ENCODE results near the gene MECP2.

GRCh38 chrX:153989973-153990655, 107.4 kb downstream of the MECP2 start:
- TF ChIP-seq CTCF (CRISPR knock-in tag; IDR thresholded peaks at IDR 0.05) (no peak), ZNF496 (CRISPR knock-in tag; IDR thresholded peaks at IDR 0.05; ENCODE audit: insufficient replicate concordance) (no peak), EZH2 (conservative IDR thresholded peaks at IDR 0.05; ENCODE audit: low read depth, low read length) (no peak), MAZ (IDR thresholded peaks at IDR 0.05; ENCODE audit: borderline replicate concordance, low read depth, low read length) (no peak), MAZ (CRISPR knock-in tag; IDR thresholded peaks at IDR 0.05; ENCODE audit: low read depth) (no peak), ATF7 (IDR thresholded peaks at IDR 0.05) (no peak), ATF7 (CRISPR knock-in tag; IDR thresholded peaks at IDR 0.05) (no peak), MLXIP (CRISPR knock-in tag; IDR thresholded peaks at IDR 0.05; ENCODE audit: borderline replicate concordance) (no peak), JUNB (CRISPR knock-in tag; IDR thresholded peaks at IDR 0.05; ENCODE audit: borderline replicate concordance) (no peak), NFYB (CRISPR knock-in tag; IDR thresholded peaks at IDR 0.05) (no peak), ZNF3 (CRISPR knock-in tag; IDR thresholded peaks at IDR 0.05) (no peak), POLR2A (IDR thresholded peaks at IDR 0.05; ENCODE audit: insufficient read depth in 1 of 2, low read depth in 2 of 2, low read length in 2 of 2) (no peak)
